ENCODE results near the gene EXOC4. TPM values are rescaled to one million over a fixed set of nuclear protein-coding genes. Genes with fewer than 3 reads are reported as not detected.

Gene EXOC4
- total and polyA plus RNA-seq, 2 of the 8 experiments (the other 6 are each of a cell fraction or from before 2014, with no cell fraction given): 27.0 to 67.3 TPM

DNA sequence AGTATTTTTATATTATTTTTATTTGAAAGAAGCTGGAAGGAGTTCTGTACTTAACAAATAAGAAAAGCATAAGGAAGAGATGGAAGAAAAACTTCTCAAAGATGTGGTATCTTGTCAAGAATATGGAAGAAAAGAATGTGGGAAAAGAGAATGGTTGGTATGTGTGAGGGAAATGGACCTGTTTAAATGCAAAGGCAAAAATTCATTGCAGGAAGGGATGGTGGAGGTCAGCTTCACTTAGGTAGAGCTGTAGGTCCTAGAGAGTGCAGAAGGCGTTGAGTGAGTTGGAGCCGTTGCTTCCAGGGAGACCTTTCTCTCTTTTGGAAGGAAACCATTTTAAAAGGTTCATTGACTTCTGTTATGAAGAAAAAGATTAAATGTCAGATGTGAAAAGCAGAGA is 107.3 kb downstream of the EXOC4 start:
- H3K56ac ChIP-seq (replicated peaks; ENCODE audit: insufficient read length, low read depth, low read length): no peak overlapping the region
- H3K23me2 ChIP-seq (ENCODE audit: low read depth, low read length): no peaks in the 10 kb centered on the region; the same call in 1 of the 2 replicates
- H3K27me3 ChIP-seq (replicated peaks in 1 of 4; ENCODE audit: control insufficient read depth in 3 of 4, extremely low read depth in 1 of 4, insufficient read depth in 3 of 4, low read length in 3 of 4): no peaks in the 10 kb centered on the region
- no peak overlapping the region for H2BK12ac ChIP-seq (ENCODE audit: low read depth, low read length)
- no peaks in the 10 kb centered on the region for H4K20me1 ChIP-seq (replicated peaks in 1 of 2; ENCODE audit: control insufficient read depth in 1 of 2, insufficient read depth in 2 of 2, low read length in 2 of 2)
- DNase-seq (ENCODE audit: low read depth in 1 of 2, low spot score in 2 of 2) (no peak), FAIRE-seq (peak; percentile 87)
- TF ChIP-seq SP2 (IDR thresholded peaks at IDR 0.05; ENCODE audit: low read length): no peak
- TF ChIP-seq NANOG (IDR thresholded peaks at IDR 0.05; ENCODE audit: insufficient read depth, low read depth, low read length, poor library complexity, severe bottlenecking): no peak
- TF ChIP-seq TEAD4 (IDR thresholded peaks at IDR 0.05; ENCODE audit: low read depth, low read length): 0 out of 2 replicates have a peak, but pooled peaks have one; percentile 41
- H3K4me1 ChIP-seq (replicated peaks in 1 of 4; ENCODE audit: control insufficient read depth in 3 of 4, insufficient read depth in 4 of 4, low read length in 3 of 4): peaks cover 0 to 2% (median under 1%) of the 10 kb centered on the region in 4 experiments; a peak in 3 of 7 replicates
- no peak overlapping the region for H4K8ac ChIP-seq (ENCODE audit: extremely low read depth, insufficient read depth, low read length)
- no peak overlapping the region for H3K14ac ChIP-seq (ENCODE audit: insufficient read length)
- no peaks in the 10 kb centered on the region for H3K9me3 ChIP-seq (ENCODE audit: insufficient read depth in 2 of 2, low read depth in 1 of 2, low read length in 1 of 2)
- H2AK5ac ChIP-seq (ENCODE audit: low read depth, low read length): no peak overlapping the region
- no peak overlapping the region for H2BK20ac ChIP-seq (ENCODE audit: low read length)
- CTCF ChIA-PET (ENCODE audit: partially characterized antibody): interaction anchor here (1.2 kb wide), 1 partner anchor 15 kb away, joined by 4 read pairs; no protein-coding TSS in a partner anchor
- H4K91ac ChIP-seq (replicated peaks; ENCODE audit: insufficient read length, low read length): no peak overlapping the region
- no peak overlapping the region for H3K9ac ChIP-seq (replicated peaks in 1 of 4; ENCODE audit: extremely low read depth in 1 of 4, low read depth in 3 of 4, low read length in 3 of 4)
- H2AFZ ChIP-seq (ENCODE audit: low read length): no peak overlapping the region
- no peak overlapping the region for H2BK15ac ChIP-seq (ENCODE audit: low read length)
- H3K36me3 ChIP-seq (ENCODE audit: control insufficient read depth in 2 of 4, insufficient read depth in 4 of 4, low read length in 3 of 4): peaks cover 0 to 3% (median under 1%) of the 10 kb centered on the region in 4 experiments; a peak in 2 of 8 replicates
- peak overlapping the region in 1 of 4 experiments; percentile 23; a peak in 1 of 8 replicates for H3K4me3 ChIP-seq (ENCODE audit: extremely low read depth in 1 of 4, insufficient read depth in 2 of 4, low read depth in 3 of 4, low read length in 4 of 4)
- H3K18ac ChIP-seq (ENCODE audit: extremely low read depth, low read length): no peak overlapping the region
- no peak overlapping the region for H2BK5ac ChIP-seq (ENCODE audit: low read depth, low read length)
- WGBS, 2 experiments (ENCODE audit: extremely low coverage in 1 of 2, insufficient coverage in 1 of 2, insufficient read length in 1 of 2, insufficient replicate concordance in 2 of 2, low coverage in 1 of 2, low lambda C conversion rate in 2 of 2, missing lambda C conversion rate in 1 of 2): 63% methylated on average over 2 of the region's 2 CpGs; no CpG with 5 or more reads in 1 of the 2 experiments
- peak overlapping the region; percentile 21 to 36; a peak in 2 of 4 replicates for H3K4me2 ChIP-seq (ENCODE audit: insufficient read depth in 1 of 2, low read depth in 2 of 2, low read length in 2 of 2)
- no peak overlapping the region for H3K23ac ChIP-seq (ENCODE audit: insufficient read length)
- no peak overlapping the region for H3K27ac ChIP-seq (ENCODE audit: low read depth, low read length)
- no peak overlapping the region for H2BK120ac ChIP-seq (replicated peaks; ENCODE audit: low read depth, low read length)
- no peaks in the 10 kb centered on the region for H3K79me1 ChIP-seq (ENCODE audit: low read depth, low read length)
- no peak overlapping the region for H4K5ac ChIP-seq (ENCODE audit: insufficient read length, low read depth, low read length)
- no peak overlapping the region for H3K4ac ChIP-seq (replicated peaks; ENCODE audit: insufficient read length, low read depth, low read length)
- H3K79me2 ChIP-seq (ENCODE audit: control insufficient read depth in 1 of 2, insufficient read depth in 2 of 2, low read length in 2 of 2): no peaks in the 10 kb centered on the region
- POLR2A ChIA-PET (ENCODE audit: partially characterized antibody): no interaction called here
